NK-92 treated with Interleukin-12 subunit alpha and Interleukin-12 subunit beta, amount 100 ng/mL, for 24 hours (cell line): ENCODE measurements around the gene TTLL11.

ENCODE experiments used
- DNase-seq: peaks from one replicate; lab custom pipeline; 2025; lab: John Stamatoyannopoulos, UW

TTLL11 gene

DNA sequence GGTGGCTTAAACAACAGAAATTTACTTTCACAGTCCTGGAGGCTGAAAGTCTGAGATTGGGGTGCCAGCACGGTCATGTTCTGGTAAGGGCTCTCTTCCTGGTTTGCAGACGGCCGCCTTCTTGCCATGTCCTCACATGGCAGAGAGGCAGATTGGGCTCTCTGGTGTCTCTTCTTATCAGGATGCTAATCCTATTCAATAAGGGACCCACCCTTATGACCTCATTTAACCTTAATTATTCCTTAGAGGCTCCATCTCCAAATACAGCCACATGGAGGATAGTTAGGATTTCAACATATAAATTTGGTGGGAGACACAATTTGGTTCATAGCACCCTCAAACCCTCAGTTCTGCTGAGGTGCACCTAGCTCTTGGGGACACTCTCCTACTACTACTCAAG is 261.2 kb downstream of the TTLL11 start:
- DNase-seq = no peak

DNA sequence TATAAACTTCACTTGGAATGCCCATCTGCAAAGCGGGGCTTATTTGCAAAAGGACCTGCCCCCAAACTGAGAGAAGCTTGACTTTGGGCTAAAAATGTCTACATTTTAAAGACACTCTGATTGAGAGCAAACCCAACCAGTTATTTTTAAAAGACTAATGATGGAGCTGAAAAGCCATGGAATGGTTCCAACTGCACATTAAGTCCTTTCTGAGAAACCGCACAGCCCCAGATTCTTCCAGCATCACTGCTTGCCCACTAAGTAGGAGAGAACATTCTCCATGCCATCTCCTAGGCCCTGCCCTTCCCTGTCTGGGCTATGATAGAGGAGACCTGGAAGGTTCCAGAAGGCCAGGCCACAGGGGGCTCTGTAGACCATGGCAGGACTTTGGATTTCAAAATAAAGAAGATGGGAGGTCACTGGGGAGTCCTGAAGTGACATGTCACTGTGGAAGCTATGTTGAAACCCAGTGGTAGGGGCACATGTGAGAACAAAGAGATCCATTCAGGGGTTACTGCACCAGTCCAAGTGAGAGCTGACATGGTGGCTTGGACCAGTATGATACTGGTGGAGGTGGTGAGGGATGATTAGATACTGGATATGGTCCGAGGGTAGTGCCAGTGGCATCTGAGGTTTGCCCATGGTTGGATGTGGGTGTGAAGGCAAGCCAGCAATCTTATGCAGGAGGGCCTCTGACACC is 262.5 kb downstream of the TTLL11 start:
- DNase-seq = no peak

DNA sequence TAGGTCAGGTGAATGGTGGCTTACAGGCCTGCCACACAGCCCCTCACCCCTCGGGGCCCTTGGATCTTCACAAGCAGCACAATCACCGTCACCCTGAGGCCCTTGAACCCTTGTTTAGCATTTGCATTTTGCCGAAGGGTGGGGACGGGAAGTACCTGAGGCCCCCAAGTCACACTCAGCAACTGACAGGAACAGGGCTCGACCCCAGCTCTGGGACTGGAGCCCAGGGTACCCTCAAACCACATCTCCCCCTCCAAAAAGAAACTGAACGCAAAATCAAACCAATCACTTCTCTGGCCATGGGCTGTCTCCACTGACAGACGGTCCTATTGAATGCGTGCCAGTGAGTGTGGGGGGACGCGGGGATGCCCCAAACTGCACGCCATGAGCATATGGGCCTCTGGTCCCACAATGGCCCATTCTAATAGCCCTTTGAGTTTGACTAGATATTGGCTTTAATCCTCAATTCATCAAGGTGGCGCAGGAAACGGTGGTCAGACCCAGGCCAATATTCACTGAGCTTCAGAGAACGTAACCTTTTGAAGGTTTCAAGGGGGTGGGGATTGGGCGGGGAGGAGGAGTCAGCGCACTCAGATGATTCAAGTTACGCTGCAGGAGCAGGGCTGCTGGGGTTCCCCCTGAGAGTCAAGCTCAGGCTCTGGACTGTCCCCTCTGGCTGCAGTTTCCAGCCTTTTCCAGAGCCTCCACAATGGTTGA is 265.7 kb downstream of the TTLL11 start:
- no peak for DNase-seq

DNA sequence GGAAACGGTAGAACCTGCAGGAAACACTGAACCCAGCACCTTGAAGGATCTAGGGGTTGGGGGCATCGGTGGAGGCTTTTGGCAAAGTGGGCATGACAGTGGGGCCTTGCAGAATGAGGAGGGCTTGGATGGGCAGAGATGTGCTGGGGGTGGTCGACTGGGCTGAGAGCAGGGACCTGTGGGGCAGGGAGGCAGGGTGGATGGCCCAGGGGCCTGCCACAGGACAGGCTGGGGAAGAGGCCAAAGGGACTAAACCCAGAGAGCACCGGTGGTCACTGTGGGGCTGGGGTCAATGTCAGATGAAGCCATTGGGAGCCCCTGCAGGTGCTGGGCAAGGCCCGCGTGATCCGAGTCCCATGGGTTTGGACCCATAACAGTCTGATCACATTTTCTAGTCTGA is 266.4 kb downstream of the TTLL11 start:
- no peak for DNase-seq

DNA sequence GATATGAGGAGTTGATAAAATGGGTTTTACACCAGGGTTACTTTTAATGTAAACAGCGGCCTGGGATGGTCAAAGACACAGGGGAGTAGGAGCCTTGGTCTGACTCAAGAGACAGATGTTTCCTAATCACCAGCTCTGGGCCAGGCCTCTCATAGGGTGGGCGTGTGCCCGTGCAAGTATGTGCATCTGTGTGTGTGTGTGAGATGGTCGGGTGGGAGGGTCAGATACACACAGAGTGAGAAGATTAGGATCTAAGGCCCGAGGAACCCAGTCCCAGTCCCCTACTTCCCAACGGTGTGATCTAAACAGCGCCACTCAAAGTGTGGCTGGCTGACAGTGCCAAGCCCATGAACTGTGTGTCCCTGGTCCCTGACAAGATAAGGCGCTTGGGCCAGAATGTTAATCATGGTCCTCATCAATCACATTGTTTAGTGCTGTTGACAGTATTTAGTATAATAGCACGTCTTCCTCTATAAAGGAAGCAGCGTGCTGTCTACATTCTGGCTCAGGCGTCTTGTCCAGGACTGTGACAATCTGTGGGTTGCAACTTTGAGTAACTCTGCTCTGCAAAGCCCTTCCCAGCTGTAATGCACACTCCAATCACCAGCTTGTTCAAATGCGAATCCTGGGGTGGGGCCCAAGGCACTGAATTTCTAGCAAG is 267.9 kb downstream of the TTLL11 start:
- no peak for DNase-seq

DNA sequence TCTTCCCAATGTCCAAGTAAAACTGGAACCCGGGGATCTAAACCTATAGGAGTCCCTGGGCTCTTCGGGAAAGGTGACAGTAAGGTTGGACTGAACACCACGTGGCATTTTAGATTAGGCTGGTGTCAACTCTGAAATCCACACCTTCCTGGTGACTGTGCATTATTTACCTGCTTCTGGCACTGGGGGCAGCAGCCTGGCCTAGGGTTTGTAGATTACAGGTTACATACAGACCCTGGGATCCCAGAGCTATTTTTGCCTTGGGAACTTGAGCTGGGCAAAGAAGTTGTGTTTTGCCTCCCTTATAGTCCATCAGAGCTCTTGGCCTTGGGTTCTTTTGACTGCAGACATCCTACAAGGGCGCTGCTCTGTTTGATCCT is 268.5 kb downstream of the TTLL11 start:
- no peak for DNase-seq

DNA sequence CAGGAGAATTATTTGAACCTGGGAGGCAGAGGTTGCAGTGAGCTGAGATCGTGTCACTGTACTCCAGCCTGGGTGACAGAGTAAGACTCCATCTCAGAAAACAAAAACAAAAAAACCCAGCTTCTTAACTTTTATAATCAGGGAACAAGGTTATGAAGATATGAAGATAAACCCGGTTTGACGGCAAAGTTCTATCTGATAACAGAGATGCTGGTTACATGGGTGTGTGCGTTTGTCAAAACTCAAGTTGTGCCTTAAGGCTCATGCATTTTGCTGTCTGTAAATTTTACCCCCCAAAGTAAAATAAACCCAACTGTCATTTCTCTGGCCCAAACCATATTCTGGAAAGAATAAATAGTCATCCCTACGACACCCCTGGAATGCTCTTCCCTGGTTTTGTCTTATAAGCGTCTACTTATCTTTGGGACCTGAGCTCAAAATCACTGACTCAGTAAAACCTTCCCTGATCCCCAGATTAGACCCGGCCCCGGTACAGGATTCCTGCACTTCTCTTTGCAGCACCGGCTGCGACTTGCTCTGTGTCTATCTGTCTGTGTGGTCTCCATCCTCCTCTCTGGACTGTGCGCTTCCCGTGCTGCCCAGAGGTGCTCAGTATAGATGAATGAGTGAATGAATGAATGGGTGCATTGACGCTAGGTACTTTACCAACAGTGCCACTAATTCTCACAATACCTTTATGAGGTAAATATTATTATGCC is 269.5 kb downstream of the TTLL11 start:
- no peak for DNase-seq

DNA sequence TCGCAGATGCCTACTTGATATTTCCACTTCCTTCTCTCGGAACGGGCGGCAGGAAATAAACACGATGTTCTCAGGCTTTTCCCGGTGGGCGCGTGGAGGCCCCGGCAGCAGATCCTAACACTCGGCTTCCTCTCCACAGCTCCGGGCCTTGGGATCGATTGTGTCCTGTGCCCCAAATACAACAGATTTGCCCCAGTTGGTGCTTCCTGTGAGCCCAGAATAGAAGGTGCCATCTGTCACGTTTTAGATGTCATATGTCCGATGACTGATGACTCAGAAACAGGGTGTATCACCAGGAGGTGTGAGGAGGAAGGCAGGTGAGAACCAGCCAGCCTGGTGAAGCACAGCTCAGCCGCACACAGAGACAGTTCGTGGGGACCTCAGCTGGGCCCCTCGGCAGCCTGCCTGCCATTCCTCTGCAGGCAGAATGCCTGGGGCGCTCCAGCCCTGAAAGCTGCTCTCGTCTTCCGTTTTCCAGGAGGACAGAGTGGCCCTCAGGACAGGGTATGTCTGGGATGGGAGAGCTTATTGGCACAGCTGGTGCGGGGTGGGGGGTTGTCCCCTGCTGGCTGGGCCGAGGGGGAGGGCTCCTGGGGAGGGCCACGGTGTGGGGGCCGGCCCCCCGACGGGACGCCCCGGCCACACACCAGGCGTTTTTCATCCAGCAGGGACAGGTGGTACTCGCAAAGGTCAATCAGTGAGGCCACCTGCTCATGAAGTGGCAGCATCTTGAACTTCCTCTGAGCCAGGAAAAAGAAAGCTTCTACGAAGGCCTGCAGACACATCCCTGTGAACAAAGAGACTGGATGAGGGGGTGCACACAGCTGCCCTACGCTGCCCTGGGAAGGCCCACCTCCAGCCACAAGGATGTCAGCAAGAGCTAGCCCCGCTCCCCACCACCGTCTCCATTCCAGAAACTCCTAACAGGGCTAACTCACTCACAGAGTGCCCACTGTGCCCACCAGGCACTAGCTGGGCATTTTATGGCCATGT is 270.7 kb downstream of the TTLL11 start:
- no peak for DNase-seq

DNA sequence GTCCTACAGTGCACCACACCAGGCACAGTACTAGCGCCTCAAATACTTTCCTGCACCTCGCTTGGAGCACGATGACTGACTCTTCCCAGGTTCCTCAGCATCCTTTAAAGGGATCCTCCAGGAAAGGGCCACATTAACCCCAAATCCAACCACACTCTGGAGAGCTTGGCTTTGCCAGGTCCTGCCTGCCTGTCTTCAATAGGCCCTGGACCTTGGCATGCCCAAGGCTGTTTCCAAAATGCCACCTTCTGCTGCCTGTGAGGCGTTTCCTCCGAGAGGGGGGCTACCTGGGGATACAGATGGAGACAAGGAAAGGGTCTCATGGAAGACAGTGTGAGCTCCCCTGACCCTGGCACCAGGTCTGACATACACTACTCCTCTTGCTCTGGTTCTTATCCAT is 271.8 kb downstream of the TTLL11 start:
- DNase-seq = no peak

DNA sequence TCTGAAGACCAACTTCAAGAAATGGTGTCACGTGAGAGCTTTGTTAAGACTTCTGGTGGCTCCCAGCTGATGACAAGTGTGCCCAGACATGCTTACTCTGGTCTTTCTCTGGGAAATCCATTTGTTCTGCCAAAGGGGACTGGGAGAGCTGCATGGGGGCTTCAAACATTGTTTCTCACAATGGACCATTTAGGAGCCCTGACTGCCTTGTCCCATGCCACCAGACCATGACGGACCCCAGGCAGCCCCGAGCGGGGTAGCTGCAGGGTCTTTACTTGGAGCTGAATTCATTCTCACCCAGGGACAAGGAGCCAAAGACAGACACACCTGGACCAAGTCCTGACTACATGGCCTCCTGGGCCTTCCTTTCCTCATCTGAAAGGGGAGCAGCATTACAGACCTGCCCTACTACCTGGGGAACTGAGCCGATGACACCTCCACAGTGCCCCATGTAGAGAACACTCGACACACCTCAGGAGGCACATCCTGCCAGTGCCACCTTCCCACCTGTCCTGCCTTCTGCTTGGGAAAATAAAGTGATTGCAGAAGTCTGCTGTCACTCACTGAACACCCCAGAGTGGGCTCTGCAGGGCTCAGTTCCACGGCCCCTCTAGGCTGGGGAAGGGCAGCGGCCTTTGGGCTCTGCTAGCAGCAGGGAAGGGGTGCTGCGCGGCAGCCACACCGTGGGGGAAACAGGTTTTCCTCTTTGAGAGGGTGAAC is 272.7 kb downstream of the TTLL11 start:
- no peak for DNase-seq

DNA sequence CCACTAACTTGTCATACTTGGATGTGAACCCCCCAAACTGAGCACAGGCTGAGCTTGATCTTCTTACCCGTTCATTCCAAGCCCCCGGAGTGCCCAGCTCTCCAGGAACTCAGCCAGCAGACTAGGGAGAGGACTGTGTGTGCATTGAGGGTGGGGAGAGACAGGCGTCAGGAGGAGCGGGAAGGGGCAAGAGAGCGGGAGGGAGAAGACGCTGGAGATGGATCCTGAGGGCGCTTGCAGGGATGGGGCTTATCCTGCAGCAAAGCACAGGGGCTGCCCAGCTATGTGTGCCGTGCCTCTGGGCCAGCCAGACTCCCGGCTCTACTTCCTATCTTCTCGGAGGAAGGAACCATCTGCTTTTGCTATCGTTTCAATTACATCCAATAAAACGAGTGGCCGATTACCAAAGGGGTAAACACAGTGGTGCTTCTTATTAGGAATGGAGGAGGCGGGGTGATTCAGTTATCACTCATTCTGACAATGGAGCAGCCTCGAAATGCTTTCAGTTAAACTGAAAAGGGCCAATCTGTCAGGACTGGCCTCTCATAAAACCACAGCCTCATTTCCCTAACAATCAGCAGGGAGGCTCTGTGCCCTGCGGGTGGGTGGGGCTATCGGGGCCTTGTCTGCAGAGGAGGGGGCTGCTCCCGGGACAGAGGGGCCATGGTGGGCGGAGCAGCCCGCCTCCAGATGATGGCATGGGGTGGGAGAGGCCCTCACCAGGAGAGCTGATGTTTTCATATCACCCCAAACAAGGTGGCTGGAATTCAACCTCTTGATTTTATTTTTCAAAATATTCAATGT is 273.5 kb downstream of the TTLL11 start:
- DNase-seq = no peak

DNA sequence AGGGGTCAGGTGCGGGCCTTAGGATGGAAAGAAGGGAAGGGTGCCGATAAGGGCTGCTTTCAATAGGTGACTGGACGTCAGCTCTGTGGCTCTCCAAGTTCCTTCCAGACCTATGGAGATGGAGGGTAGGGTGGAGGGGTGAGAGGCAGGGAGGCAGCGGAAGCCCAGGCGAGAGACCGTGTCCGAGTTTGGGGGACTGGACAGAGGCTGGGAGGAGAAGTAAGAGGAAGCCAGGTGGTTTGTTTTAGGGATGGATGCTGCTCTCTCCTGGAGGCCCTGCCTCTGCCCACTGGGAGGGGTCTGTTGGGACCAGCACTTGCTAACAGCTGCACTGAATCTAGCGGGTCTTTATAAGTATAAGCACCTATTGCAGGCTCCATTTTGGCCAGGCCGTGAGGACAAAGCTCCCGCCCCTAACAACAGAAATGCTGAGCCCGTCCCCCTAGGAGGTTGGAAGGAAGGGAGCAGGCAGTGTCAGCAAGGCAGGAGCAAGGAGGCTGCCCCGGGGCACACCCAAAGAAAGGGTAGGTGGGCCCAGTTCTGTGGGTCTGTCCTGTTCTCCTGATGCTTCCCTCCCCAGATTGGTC is 274.2 kb downstream of the TTLL11 start:
- DNase-seq = no peak

DNA sequence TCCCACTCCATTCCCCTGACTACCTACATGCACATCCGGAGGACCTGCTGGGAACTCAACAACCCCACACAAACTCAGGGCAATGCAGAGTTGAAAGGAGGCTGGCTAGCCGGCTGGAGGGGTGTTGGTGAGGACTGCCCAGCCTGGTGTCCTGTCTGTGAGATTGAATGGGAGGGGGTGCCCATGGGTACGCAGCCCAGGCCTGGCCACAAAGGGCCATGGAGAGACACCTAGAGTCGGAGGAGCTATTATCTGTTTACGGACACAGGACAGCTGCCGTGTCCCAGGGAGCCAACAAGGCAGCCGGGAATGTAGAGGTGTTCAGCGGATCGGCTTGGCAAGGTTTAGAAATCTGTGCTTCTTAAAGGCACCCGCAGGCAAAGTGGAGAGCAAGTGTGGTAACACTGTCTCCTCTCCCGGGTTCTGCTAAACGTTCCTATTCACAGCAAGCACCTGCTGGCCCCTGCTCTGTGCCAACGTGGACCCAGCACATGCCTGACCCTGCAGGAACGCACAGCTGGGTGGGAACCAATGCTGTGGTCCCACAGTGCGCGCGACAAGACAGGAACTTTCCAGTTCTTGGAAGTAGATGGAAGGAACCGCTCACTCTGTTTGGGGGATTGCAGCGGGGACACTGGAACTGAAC is 275.0 kb downstream of the TTLL11 start:
- no peak for DNase-seq

DNA sequence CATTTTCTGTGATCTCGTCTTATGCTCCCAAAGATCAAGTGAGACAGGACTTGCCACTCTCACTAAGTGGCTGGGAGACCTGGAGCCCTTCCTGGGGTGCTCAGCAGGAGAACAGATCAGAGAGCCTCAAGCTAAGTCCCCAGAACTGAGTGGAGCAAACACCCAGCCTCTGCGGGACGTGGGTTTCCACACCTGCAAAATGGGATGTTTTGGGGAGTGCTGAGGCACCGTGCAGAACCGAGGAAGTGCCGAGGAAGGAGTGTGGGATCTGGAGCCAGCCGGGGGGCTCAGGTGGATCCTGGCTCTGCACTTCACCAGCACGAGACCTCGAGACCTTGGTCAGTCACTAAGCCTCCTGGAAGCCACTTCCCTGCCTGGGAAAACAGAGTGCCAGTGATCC is 275.6 kb downstream of the TTLL11 start:
- no peak for DNase-seq

DNA sequence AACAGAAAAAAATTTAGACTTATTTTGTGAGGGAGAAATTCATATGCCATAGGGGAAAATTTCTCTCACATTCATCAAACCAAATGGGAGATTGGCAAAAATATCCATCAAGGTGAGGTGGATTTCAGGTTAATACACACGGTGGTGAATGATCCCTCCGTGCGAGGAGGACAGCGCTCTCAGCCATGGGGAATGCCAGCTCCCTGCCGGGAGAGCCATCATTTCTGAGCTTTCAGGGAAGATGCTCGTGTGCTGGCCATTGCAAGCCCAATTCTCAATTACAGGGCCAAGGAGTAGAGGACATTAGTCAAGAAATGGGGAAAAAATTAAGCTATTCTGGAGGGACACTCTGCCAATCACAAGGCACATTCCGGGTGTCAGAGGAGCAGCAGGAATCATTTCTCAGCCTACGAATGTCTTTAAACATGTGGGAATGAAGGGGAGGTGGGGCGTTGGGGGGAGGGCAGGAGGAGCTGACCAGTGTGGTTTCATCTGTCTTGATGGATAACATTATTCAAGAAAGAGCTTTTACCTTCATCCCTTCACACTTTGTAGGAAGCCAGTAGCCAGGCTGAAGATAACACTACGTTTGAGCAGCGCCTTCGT is 276.2 kb downstream of the TTLL11 start:
- DNase-seq = no peak

DNA sequence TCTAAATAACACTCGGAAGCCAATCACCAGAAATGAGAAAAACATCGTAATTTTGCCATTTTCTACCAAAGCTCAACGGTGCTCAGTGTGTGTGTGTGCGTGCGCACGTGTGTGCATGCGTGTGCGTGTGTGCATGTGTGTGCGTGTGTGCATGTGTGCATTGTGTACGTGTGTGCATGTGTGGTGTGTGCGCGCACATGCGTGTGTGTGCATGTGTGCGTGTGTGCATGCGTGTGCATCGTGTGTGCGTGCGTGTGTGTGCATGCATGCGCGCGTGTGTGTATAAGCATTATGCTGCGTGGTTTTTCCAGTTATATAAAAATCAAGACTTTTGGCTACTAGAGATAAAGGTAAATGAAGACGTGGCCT is 276.7 kb downstream of the TTLL11 start:
- no peak for DNase-seq

DNA sequence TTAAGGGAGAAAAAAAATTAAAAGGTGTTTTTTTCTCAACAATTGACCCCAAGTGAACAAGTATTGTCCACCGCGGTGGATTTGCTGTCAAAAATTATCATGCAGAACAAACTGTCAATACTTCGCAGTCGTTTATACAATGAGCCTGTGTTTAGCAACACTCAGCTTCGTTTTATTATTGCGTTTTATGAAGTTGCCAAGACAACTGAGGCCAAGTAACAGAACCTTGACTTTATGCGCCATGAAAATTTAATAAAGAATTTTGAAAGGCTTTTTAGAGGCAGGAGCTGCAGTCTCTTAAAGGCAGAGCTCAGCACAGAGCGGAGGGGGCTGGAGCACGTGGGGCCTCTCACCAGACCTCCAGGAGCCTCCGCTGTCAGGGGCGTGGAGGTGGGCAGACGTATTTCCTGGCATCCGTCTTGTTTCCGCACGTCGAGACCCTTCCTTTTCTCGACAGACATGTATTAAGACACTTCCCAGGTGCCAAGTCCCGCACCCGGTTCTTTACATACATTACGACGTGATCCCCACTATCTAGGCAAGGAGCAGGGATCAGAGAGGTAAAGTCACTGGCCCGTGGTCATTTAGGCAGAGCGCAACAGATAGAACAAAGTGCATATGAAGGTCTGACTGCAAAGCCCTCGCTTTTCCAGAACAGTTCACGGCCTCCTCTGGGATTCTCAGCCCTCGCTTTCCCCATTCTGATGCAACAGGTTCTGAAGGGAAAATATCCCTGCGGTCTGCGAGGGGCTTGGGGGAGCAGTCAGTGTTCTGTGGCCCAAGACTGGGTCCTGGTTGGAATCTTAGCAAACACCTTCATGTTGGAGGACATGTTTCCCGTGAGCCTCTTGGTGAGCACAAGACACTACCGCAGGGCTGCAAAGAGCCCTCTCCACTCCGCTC is 277.3 kb downstream of the TTLL11 start:
- DNase-seq = no peak

DNA sequence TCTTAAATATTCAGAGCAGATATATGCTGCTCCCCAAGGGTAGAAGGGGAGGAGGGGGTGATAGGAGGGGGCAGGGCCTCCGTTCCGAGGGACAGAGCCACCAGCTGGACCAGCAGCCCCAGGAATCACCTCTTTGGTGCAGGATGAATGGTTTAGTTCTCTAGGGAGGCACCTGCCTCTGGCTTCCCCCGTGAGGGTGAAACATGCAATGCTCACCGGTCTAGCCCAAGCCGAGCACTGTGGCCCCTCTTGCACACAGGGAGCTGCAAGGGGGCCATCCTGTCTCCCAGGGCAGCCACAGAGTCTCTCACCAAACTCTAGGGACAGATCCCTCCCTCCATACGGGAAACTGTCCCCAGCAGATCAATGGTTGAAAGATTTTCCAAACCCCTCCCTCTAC is 278.0 kb downstream of the TTLL11 start:
- no peak for DNase-seq
